NCI-H187 (cell line): Measurements from ENCODE around the gene MEF2C.

Experiments used
- DNase-seq, 2 experiments: peaks; one replicate each; lab custom pipeline; 2025; lab: John Stamatoyannopoulos, UW

MEF2C gene

GRCh38 chr5:88673253-88674105 lies 209.5 kb downstream of the MEF2C start:
- DNase-seq: no peak

GRCh38 chr5:88672644-88673252 lies 210.2 kb downstream of the MEF2C start:
- no peak for DNase-seq

GRCh38 chr5:88671505-88672499 lies 211.2 kb downstream of the MEF2C start:
- DNase-seq: no peak

- DNase-seq: no peak
These were observed 211.9 kb downstream of the MEF2C start for GRCh38 chr5:88671106-88671504.

GRCh38 chr5:88670461-88670860 lies 212.5 kb downstream of the MEF2C start:
- DNase-seq: no peak

- no peak for DNase-seq
These were observed 213.5 kb downstream of the MEF2C start for GRCh38 chr5:88669371-88670050.

GRCh38 chr5:88667496-88668201 lies 215.3 kb downstream of the MEF2C start:
- DNase-seq: no peak
